ENCODE data around the gene RNASET2.

The RNASET2 gene

GRCh38 chr6:166971271-166971670 is 14.9 kb upstream of the RNASET2 start:
- intact Hi-C loops (cut with DNase I): no loop called here
- DNase-seq: no peak

- no peak for DNase-seq
- intact Hi-C loops (cut with DNase I): no loop called here
Measured at GRCh38 chr6:166970776-166971175, 14.4 kb upstream of the RNASET2 start.

GRCh38 chr6:166970091-166970490 is 13.7 kb upstream of the RNASET2 start:
- intact Hi-C loops (cut with DNase I): no loop called here
- DNase-seq: no peak

- intact Hi-C loops (cut with DNase I): no loop called here
- peak in 1 of 10 donors; percentile 7 for DNase-seq
Measured at GRCh38 chr6:166969390-166970002, 13.1 kb upstream of the RNASET2 start.

GRCh38 chr6:166966268-166966667 is 9.9 kb upstream of the RNASET2 start:
- intact Hi-C loops (cut with DNase I): no loop called here
- DNase-seq: no peak

GRCh38 chr6:166960609-166960978 is 4.2 kb upstream of the RNASET2 start:
- intact Hi-C loops (cut with DNase I): no loop called here
- DNase-seq: no peak

- DNase-seq: no peak
- intact Hi-C loops (cut with DNase I): loop anchor here (5.0 kb wide), 1 partner anchor 37 kb away; the partner anchor contains the start of gene CEP43
Measured at GRCh38 chr6:166959911-166960608, 3.7 kb upstream of the RNASET2 start.

GRCh38 chr6:166958926-166959861 is 2.8 kb upstream of the RNASET2 start:
- intact Hi-C loops (cut with DNase I): loop anchor here (5.0 kb wide), 1 partner anchor 38 kb away; the partner anchor contains the start of gene CEP43
- DNase-seq: peak in 1 of 10 donors; percentile 52

GRCh38 chr6:166957805-166958076 is 1.4 kb upstream of the RNASET2 start:
- intact Hi-C loops (cut with DNase I): loop anchor here (5.0 kb wide), 1 partner anchor 40 kb away; the partner anchor contains the start of gene CEP43
- DNase-seq: no peak

GRCh38 chr6:166957087-166957804 is 896 bp upstream of the RNASET2 start:
- peak in 6 of 10 donors; percentile 20 to 88 (median 55) for DNase-seq

GRCh38 chr6:166955865-166956443 is 396 bp downstream of the RNASET2 start:
- intact Hi-C loops (cut with DNase I): loop anchor here (5.0 kb wide), 1 partner anchor 41 kb away; the partner anchor contains the start of gene CEP43
- DNase-seq: peak in 5 of 10 donors; percentile 22 to 89 (median 40)

More at GRCh38 chr6:166957087-166957804, 896 bp upstream of the RNASET2 start:
- intact Hi-C loops (cut with DNase I): loop anchor here (5.0 kb wide), 1 partner anchor 40 kb away; the partner anchor contains the start of gene CEP43

- intact Hi-C loops (cut with DNase I): loop anchor here (5.0 kb wide), 1 partner anchor 42 kb away; the partner anchor contains the start of gene CEP43
Measured at GRCh38 chr6:166955121-166955864, 1.1 kb downstream of the RNASET2 start.

GRCh38 chr6:166954118-166954713 is 2.1 kb downstream of the RNASET2 start:
- intact Hi-C loops (cut with DNase I): loop anchor here (5.0 kb wide), 2 partner anchors 47 to 167 kb away; no protein-coding TSS in a partner anchor
- no peak for DNase-seq

More at GRCh38 chr6:166955121-166955864, 1.1 kb downstream of the RNASET2 start:
- DNase-seq: peak in 1 of 10 donors; percentile 77

GRCh38 chr6:166952567-166953486 is 3.5 kb downstream of the RNASET2 start:
- intact Hi-C loops (cut with DNase I): loop anchor here (5.0 kb wide), 2 partner anchors 46 to 166 kb away; no protein-coding TSS in a partner anchor

GRCh38 chr6:166952121-166952520 is 4.2 kb downstream of the RNASET2 start:
- intact Hi-C loops (cut with DNase I): loop anchor here (5.0 kb wide), 2 partner anchors 45 to 165 kb away; no protein-coding TSS in a partner anchor
- peak in 1 of 10 donors; percentile 75 for DNase-seq

More at GRCh38 chr6:166952567-166953486, 3.5 kb downstream of the RNASET2 start:
- peak in 1 of 10 donors; percentile 86 for DNase-seq

GRCh38 chr6:166951670-166952060 is 4.7 kb downstream of the RNASET2 start:
- peak in 1 of 10 donors; percentile 52 for DNase-seq
- intact Hi-C loops (cut with DNase I): loop anchor here (5.0 kb wide), 2 partner anchors 44 to 164 kb away; no protein-coding TSS in a partner anchor
